Measurements from ENCODE around the gene FAM156A.
"Not testable (repeated sequence)": the region's sequence is repeated elsewhere in the genome, so short reads cannot be mapped to it uniquely, and the experiment has no call there.

The FAM156A gene, protein sequence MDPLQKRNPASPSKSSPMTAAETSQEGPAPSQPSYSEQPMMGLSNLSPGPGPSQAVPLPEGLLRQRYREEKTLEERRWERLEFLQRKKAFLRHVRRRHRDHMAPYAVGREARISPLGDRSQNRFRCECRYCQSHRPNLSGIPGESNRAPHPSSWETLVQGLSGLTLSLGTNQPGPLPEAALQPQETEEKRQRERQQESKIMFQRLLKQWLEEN

DNA sequence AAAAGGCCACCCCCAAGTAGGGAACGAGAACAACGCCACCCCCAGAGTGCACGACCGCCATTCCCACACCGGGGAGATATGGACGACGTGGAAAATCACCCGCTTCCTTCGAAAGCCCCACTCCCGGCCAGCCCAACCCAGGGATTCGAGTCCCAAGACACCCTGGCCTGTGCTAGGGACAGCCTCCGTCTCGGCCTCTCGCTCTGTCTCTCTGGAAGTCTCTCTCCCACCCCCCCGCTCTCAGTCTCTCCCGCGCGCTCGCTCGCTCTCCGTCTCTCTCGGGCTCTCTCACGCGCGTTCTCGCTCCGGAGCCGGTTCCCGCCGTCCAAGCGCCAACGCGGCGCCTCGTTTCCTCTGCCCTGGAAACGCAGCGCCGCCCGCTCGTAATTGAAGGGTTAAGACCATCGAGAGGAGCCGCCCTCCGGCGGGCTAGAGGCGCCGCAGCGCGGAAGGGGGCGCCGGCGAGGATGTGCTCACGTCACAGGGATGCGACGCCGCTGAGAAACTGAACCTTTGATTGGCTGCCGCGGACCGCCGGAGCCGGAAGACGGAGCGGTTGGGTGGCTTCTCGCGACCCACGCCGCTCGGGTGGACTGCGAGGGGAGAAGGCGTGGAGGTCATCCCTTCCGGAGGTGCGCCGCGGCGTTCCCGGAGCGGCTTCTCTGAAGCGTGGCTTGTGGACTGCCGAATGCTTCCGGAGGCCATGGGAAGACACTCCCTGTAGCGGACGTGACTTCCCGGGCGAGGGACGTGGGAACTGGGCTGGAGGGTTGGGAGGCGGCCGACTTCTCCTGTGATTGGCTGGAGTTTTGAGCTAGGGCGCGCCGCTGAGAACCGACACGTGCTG is at the start of gene FAM156A:
Gene FAM156A (minus strand): TSS at position 406 of the 847 bp plus-strand sequence. CDS start 9,930 bp downstream, outside the sequence.
- not testable (repeated sequence) for DNase-seq

DNA sequence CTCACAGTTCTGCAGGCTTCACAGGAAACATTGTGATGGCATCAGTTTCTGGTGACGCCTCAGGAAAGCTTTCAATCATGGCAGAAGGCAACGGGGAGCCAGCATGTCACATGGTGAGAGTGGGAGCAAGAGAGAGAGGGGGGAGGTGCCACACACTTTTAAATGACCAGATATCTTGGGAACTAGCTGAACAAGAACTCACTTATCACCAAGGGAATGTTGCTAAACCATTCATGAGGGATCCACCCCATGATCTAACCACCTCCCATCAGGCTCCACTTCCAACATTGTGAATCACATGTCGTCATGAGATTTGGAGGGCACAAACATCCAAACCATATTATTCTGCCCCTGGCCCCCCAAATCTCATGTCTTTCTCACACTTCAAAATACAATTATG is 47.0 kb upstream of the FAM156A start:
- DNase-seq: no peak

DNA sequence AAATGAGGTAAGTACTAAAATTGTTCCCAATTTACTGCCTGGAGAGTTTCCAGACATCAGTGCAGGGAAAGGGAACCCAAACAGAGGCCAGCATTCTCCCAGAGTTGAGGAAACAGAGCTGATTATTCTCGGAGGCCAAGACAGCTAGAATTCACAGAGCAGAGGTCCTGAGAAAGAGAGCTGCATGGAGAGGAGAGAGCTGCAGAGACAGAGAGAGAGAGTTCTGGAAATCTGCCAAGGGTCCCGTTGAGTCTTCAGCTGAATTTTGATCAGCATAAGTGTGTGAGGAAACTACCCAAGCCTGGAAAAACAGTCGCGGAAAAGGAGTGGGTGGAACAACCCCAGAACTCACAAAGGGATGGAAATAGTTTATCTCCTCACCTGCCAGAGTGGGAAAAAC is 46.5 kb upstream of the FAM156A start:
- DNase-seq: no peak

DNA sequence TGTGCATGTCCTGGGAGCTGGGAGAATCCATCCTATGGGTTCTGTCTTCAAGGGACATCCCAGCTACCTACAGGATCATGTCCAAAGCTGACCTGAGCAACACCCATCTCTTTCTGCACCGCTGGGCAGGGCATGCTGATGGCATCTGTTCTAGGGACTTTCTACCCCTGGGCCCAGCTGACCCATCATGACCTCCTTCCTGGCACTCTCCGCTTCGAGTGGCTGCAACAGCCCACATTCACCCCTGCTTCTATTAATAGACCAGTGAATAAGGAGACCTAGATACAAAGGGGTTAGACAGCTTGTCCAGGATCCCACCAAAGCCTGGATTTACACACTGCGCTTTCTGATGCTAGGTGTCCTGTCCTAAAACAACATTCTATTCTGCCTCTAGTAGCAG is 45.7 kb upstream of the FAM156A start:
- DNase-seq: no peak

DNA sequence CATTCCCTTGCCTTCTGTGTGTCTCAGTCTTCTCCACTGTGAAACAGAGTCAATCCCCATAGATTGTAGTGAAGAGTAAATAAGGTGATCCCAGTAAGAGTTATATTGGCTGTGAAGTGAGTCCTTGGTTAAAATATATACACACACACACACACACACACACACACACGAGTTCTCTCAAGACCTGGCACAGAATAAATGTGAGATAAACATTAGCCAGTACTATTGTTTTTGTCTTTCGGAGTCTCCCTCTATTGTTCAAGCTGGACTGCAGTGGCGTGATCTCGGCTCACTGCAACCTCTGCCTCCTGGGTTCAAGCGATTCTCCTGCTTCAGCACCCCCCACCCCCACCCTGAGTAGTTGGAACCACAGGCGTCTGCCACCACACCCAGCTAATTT is 44.8 kb upstream of the FAM156A start:
- DNase-seq: no peak

DNA sequence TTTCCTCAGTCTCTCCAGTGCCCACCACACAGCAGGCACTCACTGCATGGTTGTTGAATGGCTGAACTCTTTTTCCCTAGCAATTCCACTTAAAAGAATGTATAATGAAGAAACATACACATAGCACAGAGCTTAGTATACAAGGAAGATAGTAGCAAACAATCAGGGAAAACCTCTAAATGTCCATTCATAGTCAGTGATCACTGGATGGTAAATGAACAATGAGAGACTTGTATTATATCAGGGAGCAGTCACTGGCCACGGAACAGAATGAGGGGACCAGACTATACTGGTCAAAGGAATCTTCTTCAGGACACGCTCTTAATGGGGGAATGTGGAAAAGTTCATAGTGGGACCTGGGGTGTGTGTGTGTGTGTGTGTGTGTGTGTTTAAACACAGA is 43.6 kb upstream of the FAM156A start:
- DNase-seq: no peak

DNA sequence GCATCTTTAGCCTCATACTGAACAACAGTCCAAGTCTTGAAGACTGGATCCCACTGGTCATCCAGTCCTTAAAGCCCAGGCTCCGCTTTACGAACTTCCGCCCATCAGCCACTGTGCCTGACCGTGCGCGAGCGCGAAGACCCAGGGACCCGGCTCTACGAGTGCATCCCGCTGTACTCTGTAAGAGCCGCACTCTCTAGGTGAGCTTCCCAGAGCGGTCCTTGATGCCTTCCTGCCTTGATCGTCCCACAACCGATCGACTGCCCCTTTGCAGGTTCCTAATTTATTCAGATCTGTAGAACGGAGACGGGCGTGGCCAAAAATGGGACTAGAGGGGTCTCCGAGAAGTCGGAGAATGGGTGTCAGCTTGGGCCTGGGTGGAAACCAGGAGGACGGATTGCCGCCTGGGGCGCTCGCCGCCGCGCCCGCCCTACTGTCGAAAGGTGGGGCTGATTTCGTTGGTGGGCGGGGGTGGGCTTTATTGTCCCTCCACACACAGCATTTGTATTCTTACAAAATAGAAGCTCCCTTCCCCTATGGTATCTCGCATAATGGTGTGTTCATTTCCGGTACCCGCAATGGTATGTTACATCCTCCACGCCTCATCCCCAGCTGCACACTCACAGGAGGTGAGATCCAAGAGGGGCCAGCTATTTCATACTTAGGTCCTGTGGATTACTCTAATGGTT is 42.3 kb upstream of the FAM156A start:
- no peak for DNase-seq

DNA sequence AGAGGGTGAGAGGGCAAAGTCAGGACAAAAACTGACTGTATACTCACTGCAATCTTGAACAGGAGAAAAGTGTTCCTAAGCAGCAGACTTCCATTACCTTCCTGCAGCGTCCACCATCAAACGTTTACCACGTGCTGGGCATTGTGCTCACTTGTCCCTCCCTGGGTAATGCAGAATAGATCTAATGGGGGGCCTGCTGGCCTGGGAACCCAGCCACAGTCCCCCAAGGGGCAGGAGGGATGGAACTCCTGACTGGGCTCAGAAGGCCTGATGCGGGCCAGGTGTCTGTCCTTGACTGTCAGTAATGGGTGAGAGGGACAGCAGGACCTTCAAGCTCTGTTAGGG is 37.6 kb upstream of the FAM156A start:
- no peak for DNase-seq

DNA sequence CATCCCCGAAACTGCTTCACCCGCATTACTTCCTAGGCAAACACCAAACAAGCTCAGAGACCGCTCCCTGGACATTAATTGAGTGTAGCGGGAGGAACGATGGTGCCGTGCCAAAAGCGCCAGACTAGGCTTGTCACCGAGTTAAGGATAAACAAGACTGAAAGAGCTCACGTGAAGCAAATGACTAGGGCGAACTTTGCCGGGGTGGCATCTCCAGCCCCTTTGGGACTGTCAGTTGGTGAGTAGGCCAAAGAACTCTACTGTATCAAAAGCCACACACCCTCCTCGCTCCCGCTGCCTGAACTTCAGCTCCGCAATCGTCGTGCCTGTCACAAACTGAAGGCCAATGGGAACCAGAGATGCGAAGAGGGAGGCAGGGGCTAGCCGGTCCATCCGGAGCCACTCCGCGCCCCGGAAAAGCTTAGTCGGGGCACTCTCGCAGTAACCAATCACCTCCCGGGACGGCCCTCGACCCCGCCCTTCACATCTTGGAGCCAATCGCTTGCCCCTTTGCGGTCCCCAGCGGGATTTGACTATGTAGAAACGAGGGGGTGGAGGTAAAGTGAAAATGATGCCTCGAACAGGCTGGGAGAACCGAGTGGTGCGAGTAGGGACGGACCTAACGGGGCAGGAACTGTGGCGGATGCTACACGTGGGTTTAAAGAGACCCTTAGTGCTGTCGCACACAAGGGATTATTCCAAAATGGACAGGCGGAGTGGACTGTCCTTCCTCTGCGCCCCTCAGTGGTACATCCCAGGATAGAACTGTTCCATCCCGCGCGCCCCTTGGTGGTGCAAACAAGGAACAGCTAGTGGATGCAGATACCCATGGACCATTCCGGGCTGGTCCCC is 37.0 kb upstream of the FAM156A start:
- DNase-seq: peak; percentile 81

DNA sequence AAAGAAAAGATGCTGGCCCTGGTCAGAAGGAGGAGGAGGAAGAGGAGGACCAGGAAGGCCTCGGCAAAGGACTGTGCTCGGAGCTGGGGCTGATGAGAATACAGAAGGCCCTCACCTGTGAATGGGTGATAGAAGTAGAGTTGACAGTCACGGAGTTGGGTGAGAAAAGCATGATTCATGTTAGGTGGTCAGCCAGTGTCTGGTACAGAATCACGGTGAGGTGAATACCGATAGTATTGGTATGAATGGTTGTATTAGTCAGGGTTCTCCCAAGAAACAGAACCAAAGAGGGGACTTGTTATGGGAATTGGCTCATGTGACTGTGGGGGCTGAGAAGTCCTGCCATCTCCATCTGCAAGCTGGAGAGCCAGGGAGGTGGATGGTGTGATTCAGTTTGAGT is 32.5 kb upstream of the FAM156A start:
- no peak for DNase-seq

DNA sequence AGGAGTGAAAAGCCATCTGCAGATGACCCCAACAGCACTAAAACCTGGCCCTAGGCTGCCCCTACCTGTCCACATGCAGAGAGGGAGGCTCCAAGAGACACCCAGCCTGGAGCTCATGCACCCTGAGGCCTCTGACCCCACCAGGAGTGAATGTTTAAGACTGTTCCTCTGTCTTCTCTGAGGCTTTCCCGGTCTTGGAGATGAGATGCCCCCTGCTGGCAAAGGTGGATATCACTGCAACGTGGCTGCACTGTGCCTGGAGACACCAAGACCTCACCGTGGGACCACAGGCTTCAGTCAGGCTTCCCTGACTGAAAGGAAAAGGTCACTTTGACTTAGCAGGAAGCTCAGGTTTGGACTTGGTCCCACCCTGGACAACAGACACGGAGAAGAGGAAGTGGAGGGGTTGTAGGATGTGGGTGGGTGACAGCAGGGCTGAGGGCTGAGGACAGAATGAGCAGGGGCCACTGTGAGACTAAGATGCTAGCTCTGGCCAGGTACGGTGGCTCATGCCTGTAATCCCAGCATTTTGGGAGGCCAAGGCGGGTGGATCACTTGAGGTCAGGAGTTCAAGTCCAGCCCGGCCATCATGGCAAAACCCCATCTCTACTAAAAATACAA is 31.8 kb upstream of the FAM156A start:
- peak; percentile 45 for DNase-seq

DNA sequence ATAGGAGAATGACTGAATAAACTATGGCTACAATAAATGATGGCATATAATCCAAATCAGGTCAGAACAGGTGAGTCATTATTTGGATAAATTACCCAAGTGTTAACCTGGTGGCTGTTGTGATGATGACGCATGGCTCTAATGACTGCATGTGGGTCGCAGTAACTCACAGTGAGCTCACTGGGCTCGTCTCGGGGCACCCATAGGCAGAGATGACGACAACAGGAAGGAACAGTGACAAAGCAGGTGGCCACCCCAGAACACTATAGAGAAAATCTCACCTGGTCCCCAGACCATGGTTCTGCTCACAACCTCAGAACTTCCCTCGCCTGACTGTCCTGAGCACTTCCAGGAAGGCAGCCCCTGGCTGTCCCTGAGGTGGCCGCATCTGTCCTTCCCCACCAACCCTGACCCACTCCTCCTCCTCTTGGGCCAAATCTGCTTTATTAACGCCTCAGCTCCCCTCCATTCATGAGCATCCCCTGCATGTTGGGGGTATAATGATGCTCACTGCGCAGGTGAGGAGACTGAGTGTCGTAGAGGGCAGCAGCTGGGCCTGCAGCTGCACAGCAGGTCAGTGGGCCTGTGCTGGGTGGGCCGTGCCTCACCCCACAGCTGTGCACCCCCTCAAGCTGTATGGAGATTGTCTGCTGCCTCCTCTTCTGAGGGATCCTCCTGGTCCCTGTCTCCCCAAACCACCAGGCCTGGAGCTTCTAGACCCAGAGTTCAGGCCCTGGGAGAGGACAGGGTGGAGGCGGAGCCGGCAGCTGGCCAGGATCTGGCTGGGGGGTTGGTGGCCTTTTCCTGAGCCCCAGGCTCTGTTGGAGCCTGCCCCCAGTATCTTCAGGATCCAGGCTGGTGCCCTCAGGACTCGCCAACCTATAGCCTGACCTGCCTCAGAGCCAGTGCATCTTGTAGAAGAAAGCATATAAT is 30.9 kb upstream of the FAM156A start:
- DNase-seq: no peak

DNA sequence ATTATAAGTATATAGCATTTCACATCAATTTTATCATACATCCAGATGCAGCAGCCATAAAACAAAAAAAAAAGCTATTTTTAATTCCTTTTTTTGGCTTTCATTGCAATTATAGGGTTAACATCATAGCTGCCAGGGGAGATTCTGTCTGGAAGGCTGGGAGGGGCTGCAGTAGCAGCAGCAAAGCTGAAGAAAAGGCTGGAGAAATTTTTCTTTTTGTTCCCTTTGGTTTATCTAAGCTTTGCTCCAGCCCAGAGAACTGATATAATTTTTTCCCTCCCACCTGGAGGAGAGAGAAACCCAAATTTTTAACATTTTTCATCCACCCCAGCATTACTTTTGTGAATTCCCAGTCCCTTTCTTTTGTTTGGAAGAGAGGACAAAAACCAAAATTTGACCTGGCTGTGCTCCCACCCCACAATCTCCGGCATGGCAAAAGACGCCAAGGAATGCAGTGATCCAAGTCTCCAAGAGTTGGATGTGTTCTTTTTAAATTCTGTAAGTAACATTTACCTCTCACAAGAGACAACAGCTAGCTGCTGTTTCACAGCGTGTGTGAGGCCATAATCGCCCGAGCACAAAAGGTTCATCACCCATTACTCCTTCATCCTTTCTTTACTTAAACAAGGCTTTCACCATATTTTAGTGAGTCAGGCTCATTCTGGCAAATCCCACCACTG is 25.1 kb upstream of the FAM156A start:
- DNase-seq: no peak

DNA sequence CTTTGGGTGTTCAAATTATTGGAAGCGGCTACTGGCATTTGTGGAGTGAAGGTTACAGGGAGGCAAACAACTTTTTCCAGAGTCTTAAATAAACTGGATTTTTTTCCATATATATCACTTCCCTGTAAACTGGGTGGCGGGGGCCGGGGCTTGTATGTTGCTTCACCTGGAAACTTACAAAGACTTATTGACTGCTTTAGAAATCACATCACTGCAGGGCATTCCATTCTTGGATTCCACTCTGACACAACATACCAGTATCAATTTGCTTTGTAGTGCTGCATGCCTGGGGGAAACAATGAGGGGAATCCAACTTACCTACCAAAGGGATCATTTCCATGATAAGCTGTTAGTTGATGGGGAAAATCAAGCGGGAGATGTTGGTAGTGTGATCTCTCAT is 21.7 kb upstream of the FAM156A start:
- no peak for DNase-seq

DNA sequence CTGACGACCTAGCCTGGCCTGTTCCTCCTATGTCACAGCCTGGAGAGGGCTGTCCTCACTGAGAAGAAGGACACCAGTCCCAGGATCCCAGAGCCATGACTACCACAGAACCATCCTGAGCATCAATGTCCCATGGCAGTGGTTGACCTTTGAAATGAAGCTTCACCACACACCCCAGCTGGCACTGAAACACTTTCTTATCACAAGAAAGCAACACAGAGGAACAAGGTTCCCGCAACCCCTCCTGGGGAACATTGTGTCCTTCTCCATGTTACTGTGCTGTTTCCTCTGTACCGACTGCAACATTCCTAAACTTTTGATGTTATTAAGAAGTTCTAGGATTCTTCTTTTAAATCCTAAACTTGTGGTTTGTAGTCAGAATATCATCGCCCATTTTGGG is 21.2 kb upstream of the FAM156A start:
- DNase-seq: no peak

DNA sequence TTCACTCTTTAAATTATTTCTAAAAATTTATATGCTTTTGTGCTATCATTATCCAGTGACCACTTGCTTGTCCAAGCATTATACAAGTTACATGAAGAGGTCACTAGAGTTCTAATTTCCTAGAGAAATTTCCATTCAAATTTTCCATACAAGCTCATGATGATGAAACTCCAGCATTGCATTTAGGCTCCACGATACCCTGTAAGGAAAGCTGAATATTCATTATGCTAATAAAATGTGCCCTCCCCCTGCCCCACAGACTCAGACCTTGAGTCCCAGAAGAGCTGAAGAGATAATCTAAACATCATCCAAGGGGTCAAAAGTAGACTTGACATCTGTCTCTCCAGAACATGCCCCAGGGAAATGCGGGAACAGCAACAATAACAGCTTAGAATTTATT is 19.6 kb upstream of the FAM156A start:
- no peak for DNase-seq

DNA sequence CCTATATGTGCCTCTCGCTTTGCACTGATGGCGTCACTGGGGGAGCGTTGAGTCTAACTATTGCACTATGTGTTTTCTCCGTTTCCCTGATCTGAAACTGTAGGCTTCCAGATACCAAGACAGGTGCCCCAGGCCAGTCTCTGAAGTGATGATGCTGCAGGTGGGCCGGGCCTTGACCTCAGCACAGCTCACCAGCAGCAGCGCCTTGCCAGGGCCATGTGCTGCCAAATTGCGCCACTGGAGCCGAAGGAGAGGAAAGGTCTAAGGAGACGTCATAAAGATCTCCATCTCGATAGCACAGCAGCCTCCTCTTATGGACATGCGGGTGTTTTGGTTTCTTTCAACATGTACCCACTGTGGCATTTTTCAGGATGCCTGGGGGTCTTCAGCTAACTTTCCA is 17.3 kb upstream of the FAM156A start:
- not testable (repeated sequence) for DNase-seq

DNA sequence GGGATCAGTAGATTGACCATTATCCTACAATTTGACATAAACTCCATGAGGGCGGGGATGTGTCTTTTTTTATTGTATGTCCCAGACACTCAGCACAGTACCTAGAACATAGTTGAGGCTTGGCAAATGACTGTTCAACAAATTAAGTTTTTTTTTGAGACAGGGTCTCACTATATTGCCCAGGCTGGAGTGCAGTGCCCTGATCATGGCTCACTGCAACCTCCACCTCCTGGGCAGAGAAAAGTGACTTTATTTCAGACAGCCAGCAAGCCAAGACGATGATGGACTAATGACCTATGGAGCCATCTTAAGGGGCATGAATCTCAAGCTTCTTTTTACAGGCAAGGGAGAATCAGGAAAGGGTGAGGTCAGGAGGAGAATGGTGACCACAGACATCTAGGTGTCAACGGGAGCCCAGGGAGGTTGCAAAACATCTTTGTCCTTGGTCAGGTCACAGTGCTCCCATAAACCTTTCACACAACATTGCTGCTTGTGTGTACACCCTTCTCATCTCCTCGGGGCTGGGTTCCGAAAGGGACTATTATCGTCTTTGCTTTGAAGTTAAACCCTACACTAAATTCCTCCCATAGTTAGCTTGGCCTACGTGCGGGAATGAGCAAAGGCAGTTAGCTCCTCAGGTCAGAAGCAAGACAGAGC is 16.1 kb upstream of the FAM156A start:
- DNase-seq: not testable (repeated sequence)

DNA sequence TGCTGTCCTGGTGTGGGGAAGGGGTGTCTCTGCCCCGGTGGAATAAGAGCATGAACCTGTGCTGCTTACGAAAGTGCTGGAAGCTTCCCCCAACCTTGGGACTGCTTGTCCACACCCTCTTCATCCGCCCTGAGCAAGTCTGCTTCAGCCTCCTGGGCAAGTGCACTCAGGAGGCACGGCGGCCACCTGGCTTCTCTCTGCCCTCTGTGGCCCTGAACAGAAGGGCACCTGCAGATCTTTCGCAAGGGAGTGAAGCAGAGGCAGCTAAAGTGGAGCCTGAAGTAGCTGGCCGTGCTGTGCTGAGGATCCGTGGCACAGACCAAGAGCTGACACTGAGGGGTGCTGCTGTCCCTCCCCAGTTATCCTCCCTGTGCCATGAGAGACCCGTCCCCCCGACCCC is 9.6 kb upstream of the FAM156A start:
- not testable (repeated sequence) for DNase-seq
